DMS53 treated with DMSO at 0.1 percent for 48 hours (cell line): ENCODE measurements around the gene PLEKHG2.

ENCODE experiments used
- DNase-seq: peaks from one replicate; lab custom pipeline; 2025; ENCODE audit not compliant: unreplicated experiment; lab: John Stamatoyannopoulos, UW

PLEKHG2 gene

GRCh38 chr19:39406656-39407409 lies 5.6 kb upstream of the PLEKHG2 start, which contains the start of gene ZFP36:
ZFP36 (plus strand) TSS chr19:39406847; CDS start chr19:39406905, 58 bp downstream.
- peak; percentile 74 for DNase-seq

- no peak for DNase-seq
These were observed 5.1 kb upstream of the PLEKHG2 start for GRCh38 chr19:39407410-39407659.

- DNase-seq: no peak
These were observed 4.6 kb upstream of the PLEKHG2 start for GRCh38 chr19:39407660-39408391.

- peak; percentile 31 for DNase-seq
These were observed 3.9 kb upstream of the PLEKHG2 start for GRCh38 chr19:39408392-39409207.

- peak; percentile 92 for DNase-seq
These were observed 3.1 kb upstream of the PLEKHG2 start for GRCh38 chr19:39409208-39410016.

- DNase-seq: peak; percentile 58
These were observed 2.2 kb upstream of the PLEKHG2 start for GRCh38 chr19:39410017-39410830.

- no peak for DNase-seq
These were observed 1.7 kb upstream of the PLEKHG2 start for GRCh38 chr19:39410831-39411080.

- DNase-seq: no peak
These were observed 1.2 kb upstream of the PLEKHG2 start for GRCh38 chr19:39411081-39411831.

GRCh38 chr19:39411832-39412099 lies 703 bp upstream of the PLEKHG2 start:
- DNase-seq: peak; percentile 95

GRCh38 chr19:39412867-39413271 lies 400 bp downstream of the PLEKHG2 start:
- DNase-seq: no peak

- no peak for DNase-seq
These were observed 922 bp downstream of the PLEKHG2 start for GRCh38 chr19:39413272-39413910.

- DNase-seq: no peak
These were observed 1.6 kb downstream of the PLEKHG2 start for GRCh38 chr19:39413911-39414608.

- no peak for DNase-seq
These were observed 2.9 kb downstream of the PLEKHG2 start for GRCh38 chr19:39415111-39416046.

GRCh38 chr19:39416152-39417120 lies 4.0 kb downstream of the PLEKHG2 start:
- DNase-seq: no peak

GRCh38 chr19:39417463-39418181 lies 5.2 kb downstream of the PLEKHG2 start:
- DNase-seq: no peak

- DNase-seq: no peak
These were observed 6.5 kb downstream of the PLEKHG2 start for GRCh38 chr19:39419003-39419402.
